RPMI7951 (cell line): ENCODE measurements around the gene MUSTN1. TPM values are rescaled to one million over a fixed set of nuclear protein-coding genes. Genes with fewer than 3 reads are reported as not detected.

Experiments
- DNase-seq: peaks from one replicate; pipeline ENCODE4 v3.0.0-alpha.2; 2012; ENCODE audit warnings: low read depth
- total RNA-seq: library from RNA; depleted of rRNA; stranded (reverse); fragments of >200 nt; shearing (Covaris generic); gene quantifications from 2 replicates; pipeline ENCODE4 v1.2.3, GENCODE V29; 2014

The MUSTN1 gene
- total RNA-seq, 1 experiment from 2014 or later = 1.1 TPM

DNA sequence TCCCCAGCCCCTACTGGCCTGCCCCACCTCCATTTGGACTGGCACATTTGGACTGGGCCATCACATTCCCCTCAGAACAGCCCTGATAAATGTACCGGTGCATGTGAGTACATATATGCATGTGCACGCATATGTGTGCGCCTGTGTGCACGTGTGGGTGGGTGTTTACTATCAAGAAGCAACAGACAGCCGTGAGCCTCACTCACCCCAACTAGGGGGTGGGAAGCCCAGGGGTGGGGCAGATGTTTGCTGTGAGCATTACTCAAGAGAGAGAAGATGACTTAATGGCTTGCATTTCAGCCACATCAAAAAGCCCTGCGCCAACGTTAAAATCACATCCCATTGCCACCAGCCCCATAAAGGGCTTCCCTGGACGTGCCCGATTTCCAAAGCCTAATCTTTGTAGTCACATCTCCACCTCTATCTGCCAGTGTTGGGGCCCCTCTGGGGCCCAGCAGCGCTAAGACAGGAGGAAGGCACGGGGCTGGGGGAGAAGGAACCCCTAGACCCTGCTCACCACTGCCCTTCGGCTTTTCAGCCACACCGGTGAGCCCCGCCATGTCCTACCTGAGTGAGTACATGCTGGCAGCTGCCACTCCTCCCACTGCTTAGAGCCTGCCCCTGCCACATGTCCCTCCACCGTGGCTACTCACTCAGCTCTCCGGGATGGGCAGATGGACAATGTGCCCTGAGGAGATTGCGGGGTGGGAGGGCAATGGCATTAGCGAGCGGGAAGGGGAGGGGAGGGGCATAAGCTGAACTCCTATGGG is 29.4 kb downstream of the MUSTN1 start:
- no peak for DNase-seq

DNA sequence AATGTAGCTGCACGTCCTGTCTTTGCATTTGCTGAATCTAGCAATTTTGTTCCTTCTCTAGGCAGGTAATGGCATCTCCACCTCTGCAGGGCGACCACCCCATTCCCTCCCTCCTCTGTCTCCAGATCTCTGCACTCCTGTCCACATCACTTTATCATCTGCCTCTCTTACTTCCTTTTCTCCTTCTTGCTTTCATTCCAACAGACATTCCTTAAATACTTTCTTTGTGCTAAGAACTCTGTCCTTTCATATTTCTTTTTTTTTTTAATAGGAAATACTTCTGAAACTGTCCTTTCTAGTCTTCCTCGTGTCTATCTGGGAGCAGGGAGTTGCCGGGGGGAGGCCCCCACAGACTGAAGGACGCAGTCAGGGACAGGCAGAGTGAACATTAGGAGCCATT is 33.0 kb downstream of the MUSTN1 start:
- DNase-seq = no peak

DNA sequence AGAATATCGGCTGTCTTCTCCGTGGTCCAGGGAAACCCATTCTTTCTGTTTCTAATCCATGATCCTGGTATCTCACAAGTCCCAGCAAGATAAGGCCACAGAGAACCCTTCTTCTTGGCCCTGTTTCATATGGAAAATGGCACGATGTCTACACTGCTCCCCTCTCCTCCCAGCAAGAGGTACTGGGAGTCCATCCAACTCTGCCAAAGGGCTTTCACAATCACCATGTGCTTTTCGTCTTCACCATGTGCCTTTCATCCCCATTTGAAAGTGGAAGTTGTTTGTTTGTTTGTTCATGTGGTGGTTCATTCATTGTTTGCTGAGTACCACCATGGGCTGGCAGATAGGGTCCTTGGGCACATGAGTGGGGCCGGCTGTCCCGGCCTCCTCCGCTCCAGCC is 34.7 kb downstream of the MUSTN1 start:
- DNase-seq = no peak

DNA sequence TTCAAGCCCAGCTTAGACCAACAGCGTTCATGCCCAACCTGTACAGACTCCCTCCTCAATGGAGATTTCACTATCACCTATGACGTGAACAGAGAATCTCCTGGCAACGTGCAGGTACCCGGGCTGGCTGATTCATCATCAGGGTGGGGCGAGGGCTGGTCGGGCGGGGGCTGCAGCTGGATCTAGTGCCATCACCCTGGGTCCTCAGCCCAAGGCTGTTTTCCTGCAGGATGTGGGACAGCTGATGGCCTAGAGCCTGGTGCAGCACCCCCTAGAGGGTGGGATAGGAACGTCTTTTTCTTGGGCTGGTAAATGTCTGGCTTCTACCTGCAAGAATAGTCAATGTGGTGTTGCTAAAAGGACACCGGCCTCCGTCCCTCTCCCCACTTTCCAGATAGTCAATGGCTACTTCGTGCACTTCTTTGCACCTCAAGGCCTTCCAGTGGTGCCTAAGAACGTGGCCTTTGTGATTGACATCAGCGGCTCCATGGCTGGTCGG is 35.8 kb downstream of the MUSTN1 start:
- DNase-seq = no peak

DNA sequence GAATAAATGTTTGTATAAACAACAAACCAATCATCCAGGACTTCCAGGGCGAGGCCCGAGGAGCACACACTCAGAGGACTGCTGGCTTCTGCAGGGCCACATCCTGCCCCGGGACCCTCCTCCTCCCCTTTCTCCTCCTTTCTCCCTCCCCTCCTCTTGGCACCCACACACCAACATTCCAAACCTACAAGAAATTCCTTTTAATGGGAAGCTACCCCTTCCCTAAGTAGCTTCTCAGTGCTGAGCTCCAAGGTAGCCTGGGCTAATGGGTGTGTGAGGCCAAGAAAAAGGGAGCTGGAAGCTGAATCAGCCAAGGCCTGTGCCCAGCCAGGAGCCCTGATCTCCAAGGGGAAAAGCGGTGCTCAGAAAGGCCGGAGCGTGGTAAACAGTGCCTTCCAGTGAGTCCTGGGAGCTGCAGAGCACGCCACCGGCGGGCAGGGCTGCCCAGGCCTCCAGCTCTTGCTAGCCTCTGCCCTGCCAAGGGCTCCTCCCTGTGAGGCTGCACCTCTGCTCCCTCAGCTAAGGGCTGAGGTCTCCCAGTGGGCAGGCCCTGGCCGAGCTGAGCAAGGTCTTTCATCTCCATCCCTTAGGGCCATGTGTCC is 36.3 kb downstream of the MUSTN1 start:
- DNase-seq = no peak

DNA sequence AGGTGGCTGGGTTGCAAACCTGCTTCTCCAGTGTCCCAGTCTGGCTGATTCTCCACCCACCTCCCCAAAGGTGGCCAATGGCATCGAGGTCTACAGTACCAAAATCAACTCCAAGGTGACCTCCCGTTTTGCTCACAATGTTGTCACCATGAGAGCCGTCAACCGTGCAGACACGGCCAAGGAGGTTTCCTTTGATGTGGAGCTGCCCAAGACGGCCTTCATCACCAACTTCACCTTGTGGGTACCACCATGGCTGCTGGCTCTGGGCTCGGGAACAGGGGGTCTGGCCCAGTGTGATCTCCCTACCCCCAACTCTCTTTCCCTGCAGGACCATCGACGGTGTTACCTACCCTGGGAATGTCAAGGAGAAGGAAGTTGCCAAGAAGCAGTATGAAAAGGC is 38.4 kb downstream of the MUSTN1 start:
- no peak for DNase-seq

DNA sequence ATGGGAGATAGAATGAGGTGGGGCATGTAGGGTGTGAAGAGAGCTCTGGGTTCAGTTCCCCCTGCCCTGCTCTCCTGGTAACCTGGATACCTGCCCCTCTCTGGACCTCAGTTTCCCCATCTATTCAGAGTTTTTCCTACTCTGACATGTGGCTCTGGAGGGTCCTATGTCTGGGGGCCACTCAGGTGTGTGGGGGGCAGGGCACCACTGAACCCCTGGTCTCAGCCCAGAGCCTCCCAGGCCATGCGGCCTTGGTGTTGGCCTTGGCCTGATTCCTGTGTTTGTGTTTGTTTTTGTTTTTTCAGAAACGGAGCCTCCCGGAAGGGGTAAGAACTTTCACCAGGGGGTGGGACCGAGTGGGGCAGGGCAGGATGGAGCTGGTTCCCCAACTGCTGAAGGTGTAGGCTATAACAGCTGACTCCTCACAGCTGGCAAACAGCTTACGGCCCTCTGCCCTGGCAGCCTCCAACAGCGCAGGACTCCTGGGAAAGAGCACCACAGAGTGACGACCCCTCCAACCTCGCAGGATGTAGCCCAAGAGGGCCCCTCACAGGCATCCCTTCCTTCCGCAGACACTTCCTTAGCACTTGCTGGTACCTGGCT is 39.4 kb downstream of the MUSTN1 start:
- DNase-seq = no peak

DNA sequence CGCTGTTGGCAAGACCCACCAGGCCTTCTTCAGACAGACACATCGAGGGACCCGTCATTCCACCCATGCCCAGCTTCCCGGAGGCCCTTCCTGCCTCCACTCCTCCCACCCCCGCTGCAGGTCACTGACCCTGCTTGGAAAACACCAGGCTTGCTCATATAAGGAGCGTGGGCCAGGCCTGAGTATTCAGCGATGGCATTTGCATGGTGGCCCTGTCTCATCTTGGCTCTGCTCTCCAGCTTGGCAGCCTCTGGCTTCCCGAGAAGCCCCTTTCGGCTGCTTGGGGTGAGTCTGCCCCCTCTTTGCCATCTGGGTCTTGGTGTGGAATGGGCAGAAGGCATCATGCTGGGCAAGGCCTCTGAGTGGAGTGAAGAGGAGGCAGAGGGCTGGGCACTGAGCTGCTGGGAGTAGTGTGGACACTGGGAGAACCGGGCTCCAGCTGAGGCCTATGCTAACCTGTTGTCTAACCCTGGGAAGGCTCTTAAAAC is 40.2 kb downstream of the MUSTN1 start, which contains the start of gene ITIH3:
Gene ITIH3, plus strand, starts transcription at position 185 of the 488 bp plus-strand sequence. Its CDS starts 8 bp downstream, at position 193.
- DNase-seq = no peak

DNA sequence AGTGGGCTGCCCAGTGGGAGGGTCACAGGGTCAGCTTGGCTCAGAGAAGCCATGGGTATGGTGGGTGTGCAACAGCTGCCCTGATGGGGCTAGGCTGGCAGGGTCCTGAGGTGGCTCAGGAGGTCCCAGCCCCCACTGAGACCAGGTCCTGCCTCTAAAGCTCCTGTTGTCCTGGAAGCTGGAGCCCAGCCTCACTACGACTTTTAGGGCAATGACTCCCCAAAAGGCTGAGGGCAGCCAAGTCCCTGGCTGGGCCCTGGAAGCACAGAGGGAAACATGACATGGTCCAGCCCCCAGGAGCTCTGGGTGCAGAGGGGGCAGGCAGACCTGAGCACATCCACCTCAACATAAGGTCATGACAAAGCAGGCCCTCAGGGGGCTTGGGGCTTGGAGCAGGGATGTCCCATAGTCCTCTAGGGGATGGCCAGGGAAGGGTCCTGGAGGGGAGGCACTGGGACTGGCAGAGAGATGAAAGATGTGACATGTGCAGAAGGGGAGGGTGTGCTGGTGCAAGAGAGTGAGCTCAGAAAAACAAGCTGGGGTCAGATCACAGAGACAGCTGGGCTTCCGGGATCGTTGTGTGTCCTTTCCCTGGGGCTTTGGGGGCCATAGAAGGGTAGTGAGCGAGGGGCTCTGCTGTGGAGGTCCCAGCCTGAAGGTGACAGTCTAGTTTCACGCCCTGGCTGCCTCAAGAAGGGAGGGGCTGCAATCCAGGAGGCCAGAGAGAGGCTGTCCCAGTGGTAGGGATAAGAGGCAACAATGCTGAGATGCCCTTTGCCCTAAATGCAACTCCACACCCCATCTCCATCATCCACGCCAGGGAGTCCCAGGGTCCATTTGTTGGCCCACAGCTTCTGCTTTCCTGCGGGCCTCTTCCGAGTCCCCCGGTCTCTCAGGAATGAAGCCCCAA is 40.9 kb downstream of the MUSTN1 start:
- no peak for DNase-seq

DNA sequence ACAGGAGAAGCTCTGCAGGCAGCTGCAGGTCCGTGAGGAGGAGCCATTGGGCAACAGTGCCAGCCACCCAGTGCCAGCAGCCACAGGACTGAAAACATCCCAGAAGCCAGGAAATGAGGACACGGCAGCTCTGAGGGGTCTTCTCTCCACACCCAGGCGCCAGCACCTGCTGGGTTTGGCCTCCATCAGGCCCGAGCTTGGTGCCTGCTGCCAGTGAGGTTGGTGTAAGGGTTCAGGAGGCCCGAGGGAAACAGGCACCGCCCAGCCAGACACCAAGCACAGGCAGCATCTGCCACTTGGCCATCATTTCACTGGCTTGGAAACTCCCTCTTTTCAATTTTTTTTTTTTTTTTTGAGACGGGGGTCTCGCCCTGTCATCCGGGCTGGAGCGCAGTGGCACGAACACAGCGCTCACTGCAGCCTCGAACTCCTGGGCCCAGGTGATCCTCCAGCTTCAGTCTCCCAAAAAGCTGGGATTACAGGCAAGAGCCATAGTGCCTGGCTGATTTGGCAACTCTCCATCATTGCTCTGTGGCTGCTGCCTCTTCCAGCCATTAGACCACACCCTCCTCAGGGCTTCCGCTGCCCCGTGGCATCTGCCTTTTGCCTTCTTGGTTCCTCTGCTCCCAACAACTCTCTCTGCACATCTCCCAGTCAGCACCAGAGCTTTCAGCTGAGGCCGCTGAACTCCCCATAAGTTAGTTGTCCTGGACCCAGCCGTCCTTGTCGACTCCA is 41.7 kb downstream of the MUSTN1 start:
- DNase-seq = peak; percentile 47

DNA sequence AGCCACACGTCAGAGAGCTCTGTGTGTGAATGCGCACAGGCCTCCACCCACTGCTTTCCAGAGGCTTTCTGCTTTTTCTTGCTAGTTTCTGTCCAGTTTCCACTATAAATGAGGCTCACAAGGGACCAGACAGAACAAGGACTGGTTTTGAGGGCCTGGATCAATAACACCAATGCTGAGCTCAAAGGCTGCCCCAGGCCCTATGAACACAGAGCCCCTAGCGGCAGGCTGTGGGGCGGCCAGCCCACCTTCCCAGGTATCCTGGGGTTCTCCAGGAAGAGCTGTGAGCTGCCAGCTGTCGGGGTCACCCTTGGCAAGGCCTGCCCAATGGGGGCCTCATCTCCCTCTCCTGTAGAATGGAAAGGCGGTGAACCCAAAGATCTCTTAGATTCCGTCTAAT is 42.4 kb downstream of the MUSTN1 start:
- DNase-seq = no peak

DNA sequence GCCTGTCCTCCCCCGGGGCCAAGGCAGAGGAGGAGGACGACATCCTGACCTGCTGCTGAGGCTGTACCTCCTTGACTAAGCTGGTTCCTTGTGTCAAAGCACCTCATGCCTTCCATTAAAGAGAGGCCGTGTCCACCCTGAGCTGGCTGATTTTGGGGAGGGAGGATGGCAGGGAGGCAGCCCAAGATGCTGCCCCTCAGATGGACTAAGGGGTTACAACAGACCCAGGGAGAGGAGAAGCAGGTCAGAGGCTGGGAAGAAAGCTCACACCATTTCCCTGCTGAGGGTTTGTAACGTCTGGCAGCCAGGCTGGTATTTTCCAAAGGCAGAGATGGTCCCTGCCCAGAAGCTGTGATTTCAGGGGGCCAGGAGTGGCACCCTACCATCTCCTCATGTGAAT is 42.9 kb downstream of the MUSTN1 start:
- DNase-seq = no peak

DNA sequence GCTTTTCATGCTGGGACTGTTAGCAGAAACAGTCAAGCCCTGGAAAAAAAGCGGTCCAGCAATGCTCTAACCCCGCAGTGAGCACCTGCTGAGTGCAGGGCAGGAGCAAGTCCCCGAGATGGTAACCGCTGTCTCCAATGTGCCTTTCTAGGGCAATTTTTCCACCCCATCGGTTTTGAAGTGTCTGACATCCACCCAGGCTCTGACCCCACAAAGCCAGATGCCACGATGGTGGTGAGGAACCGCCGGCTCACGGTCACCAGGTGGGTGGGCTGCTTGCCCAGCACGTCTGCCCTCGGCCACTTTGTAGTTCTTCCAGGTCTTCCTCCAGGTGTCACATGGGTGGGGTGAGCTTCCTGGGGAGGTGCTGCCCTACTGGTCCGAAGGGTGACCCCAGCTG is 43.5 kb downstream of the MUSTN1 start:
- DNase-seq = no peak

DNA sequence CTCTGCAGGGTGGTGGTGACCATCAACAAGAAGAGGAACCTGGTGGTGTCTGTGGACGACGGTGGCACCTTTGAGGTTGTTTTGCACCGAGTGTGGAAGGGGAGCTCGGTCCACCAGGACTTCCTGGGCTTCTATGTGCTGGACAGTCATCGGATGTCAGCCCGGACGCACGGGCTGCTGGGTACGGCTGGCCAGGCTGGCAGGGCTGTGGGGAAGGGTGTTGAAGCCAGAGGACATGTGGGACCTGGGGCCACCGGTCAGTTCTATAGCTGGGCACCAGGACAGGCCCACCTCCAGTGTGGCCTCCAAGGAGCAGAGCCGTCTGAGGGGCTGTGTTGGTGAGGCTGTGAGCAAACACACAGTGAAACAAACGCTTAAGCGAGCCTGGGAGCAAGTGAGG is 44.1 kb downstream of the MUSTN1 start:
- DNase-seq = no peak

DNA sequence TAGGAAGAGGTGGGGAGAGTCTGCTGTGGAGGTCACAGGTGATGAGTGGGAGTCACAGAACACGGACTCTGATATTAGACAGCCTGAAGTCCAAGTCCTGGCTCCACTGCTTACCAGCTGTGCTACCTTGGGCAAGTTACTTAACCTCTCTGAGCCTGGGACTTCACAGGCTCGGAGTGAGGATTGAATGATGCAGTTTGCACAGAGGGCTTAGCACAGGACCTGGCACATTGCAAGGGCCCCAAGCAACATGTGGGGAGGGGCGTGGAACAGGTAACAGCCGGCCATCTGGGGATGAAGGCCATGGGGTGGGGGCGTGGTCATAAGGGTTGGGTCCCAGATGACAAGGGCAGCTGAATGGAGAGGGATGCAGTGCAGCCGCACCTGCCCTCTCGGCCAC is 44.5 kb downstream of the MUSTN1 start:
- DNase-seq = no peak

DNA sequence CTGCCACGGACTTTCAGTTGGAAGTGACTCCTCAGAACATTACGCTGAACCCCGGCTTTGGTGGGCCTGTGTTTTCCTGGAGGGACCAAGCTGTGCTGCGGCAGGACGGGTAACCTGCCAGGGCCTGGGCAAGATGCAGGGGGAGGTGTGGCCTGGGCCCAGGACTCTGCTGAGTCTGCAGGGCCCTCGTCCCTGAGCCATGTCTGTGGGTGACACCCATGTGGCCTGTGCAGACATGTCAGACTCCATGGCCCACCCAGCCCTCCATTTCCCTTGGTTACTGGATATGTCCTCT is 45.1 kb downstream of the MUSTN1 start:
- DNase-seq = no peak

DNA sequence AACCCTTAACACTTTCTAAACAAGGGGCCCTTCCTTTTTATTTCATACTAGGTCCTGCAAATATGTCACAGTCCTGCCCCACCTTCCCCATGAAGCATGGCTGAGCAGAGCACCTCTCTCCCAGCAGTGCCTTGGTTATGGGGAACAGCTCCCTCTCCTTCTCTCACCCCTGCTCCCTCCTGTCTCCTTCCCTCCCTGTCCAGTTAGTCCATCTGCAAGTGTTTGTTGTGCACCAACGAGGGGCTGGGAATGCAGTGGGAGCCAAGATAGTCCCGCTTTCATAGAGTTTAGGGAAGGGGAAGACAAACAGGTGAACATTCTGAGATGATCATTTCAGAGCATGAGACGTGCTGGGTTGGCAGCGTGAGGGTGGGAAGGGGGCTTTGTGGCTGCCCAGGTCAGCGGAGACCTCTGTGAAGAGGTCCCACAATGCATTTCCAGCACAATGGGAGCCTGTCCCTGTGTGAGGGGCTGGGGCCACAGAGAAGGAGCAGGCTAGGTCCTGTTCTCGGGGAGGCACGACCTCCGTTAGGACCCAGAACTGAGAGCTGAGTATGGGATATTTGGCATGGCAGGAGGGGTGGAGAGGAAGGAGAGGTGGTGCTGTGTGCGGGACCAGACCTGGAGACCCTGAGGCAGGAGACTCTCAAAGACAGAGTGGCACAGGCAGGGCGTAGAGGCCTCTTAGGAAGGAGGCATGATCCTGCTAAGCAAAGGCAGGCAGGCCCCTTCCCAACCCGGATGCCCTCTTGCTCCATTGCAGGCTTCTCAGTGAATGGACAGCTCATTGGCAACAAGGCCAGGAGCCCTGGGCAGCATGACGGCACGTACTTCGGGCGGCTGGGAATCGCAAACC is 45.7 kb downstream of the MUSTN1 start:
- no peak for DNase-seq

DNA sequence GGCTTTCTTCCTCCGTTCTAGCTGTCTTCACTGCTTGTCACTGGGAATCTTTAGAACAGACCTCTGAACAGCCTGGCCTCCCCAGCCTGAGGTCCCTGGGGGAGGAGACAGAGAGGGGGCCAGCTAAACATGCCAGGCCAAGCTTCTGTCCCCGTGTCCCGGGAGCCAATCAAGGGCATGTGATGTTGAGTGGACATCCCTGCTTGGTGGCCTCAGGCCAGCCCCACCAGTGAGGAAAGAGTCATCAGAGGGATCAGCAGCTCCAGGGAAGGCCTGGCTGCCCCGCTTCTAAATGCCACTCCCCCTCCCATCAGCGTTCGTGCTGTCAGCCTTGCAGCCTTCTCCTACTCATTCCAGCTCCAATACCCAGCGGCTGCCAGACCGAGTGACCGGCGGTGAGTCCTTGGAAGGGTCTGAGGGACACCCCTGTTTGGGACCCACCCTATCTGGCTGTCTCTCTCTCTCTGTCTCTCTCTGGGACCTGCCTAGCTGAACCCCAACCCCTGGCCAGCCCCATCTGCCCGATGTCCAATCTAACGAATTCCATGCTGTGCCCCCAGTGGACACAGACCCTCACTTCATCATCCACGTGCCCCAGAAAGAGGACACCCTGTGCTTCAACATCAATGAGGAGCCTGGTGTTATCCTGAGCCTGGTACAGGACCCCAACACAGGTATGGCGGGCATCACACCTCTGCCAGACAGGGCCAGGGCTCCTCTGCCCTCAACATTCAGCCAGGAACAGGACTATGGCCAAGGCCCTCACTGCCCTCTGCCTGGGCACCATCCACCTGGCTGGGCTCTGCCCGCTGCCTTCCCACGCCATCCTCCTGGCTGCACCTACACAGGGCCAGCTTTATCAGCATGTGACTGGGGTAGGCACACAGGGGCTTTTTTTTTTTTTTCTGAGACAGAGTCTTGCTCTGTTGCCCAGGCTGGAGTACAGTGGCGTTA is 46.9 kb downstream of the MUSTN1 start:
- peak; percentile 22 for DNase-seq

DNA sequence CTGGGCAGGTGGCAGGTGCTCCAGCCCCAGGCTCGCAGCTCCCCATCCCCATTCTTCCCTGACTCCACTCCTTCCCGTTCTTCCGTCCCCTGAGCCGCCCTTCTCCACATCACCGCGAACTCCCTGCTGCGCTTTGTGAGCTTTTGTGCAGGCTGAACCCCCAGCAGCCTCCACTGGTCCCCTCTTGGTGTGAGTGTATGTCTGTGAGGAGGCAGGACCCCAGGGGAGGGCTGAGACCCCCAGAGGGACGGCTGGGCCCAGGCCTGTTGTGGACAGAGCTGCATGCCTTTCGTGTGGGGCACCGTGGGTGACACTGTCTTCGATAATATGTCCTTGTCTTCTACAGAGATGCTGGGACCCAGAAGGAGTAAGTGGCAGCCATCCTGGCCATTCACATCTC is 47.6 kb downstream of the MUSTN1 start:
- no peak for DNase-seq
